Epidermal melanocyte (primary cell): ENCODE measurements around the gene IFI44.

Experiments used
- DNase-seq: peaks from one replicate; pipeline ENCODE4 v3.0.0; 2011; ENCODE audit warnings: low spot score; ENCODE audit not compliant: insufficient read length

The IFI44 gene

GRCh38 chr1:78649628-78650027 is at the start of gene IFI44:
TSS of gene IFI44 (plus strand) at chr1:78649831. CDS start at chr1:78650196, 365 bp downstream.
- peak; percentile 52 for DNase-seq

GRCh38 chr1:78601068-78601467 is 48.6 kb upstream of the IFI44 start:
- no peak for DNase-seq

- no peak for DNase-seq
These were observed 46.4 kb upstream of the IFI44 start for GRCh38 chr1:78603206-78603605.

- no peak for DNase-seq
These were observed 45.0 kb upstream of the IFI44 start for GRCh38 chr1:78604643-78605042.

DNA sequence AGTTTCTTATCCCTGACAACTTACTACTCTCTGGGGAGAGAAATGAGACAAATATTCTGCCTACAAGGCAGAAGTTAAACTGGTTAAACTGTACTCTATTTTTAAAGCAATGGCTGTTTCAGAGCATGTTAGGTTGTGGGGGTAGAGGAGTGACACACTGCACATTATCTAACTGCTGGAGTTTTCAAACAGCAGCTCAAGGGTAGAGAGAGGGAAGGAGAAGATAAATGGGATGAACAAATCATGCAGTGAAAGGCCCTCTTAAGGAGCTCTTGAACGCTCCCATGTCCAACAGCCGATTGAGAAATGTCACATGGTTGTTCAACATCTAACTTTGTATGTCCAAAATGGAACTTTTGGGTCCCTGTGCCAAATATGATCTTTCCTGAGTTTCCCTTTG is 43.4 kb upstream of the IFI44 start:
- no peak for DNase-seq

GRCh38 chr1:78607334-78607927 is 42.2 kb upstream of the IFI44 start:
- DNase-seq = no peak

DNA sequence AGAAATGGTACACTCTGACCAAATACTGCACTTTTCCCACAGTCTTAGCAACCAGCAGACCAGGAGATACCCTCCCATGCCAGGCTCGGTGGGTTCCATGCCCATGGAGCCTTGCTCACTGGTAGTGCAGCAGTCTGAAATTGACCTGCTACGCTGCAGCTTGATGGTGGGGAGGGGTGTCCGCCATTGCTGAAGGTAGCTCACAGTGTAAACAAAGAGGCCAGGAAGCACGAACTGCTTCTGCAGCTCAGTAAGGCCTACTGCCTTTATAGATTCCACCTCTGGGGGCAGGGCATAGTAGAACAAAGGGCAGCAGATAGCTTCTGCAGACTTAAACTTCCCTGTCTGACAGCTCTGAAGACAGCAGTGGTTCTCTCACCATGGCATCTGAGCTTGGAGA is 41.7 kb upstream of the IFI44 start:
- DNase-seq = no peak

DNA sequence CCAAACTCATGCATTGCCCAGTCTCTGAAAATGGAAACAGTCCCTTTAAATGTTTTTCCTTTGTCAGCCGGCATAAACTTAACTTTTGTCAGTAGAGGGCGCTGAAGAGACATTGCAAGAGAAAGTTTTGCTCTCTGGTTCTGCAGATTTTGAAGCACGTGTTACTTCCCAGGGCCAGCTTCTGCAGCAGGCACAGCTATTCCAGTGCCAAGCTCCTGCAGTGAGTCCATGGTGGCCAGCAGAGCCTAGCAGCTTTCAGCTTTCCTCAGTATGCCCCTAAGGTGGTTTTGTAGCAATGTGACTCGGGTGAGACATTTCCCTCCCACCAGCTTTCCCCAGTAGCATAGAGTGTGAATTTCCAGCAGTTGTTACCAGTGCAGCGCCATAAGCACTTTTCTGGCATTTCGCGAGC is 32.0 kb upstream of the IFI44 start:
- DNase-seq = peak; percentile 36

DNA sequence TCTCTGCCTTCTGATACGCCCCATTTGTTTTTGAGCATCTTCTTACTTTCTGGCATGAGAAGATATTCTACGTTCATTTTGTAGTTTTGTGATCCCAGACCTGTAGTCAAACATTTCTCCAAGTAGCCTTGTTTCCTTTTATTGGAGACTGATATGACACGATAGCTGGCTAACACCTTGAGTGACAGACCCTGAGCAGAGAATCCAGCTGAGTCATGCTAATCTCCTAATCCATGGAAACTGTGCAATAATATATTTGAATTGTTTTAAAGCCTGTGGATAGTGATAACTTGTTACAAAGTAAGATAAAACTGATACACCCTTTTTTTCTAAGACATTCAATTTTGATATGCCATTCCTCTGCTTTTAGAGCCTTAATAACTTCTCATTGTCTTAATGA is 30.6 kb upstream of the IFI44 start:
- no peak for DNase-seq

DNA sequence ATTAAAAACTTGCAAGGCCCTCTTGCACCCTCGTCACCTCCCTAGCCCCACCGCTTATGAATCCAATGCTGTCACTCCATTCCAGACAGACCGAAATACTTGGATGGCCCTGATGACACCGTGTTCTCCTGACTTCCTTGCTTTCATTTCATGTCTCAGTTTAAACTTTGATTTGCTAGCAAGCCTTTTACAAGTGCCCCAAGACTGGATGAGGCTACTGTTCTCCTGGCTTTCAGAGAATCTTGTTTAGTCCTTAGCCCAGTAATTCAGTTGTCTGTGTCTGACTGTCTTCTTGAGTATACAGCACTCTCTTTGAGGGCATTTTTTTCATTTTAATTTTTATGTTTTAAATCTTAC is 30.2 kb upstream of the IFI44 start:
- no peak for DNase-seq

- DNase-seq = no peak
These were observed 29.6 kb upstream of the IFI44 start, which contains the start of gene IFI44L for GRCh38 chr1:78619803-78620579. TSS of gene IFI44L (plus strand) at chr1:78620448. CDS start at chr1:78627916, 7,468 bp downstream.

GRCh38 chr1:78620666-78621065 is 29.0 kb upstream of the IFI44 start:
- DNase-seq = no peak

GRCh38 chr1:78622548-78622947 is 27.1 kb upstream of the IFI44 start:
- DNase-seq = no peak

- no peak for DNase-seq
These were observed 25.6 kb upstream of the IFI44 start for GRCh38 chr1:78624035-78624434.

DNA sequence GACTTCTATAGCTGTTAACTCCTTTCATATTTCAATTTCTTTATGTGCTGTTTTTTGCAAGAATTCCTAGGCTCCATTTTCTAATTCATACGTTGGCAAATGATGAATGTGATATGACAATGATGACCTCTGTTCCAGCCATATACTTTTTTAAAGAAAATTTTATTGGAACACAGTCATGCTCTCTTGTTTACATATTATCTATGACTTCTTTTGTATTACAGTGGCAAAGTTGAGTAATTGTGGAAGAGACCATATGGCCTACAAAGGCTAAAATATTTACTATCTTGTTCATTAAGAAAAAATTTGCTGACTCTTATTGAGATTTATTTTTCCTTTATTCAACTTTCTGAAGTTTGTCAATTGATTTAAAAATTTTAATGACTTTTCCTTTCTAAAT is 22.3 kb upstream of the IFI44 start:
- no peak for DNase-seq

GRCh38 chr1:78630600-78630999 is 19.0 kb upstream of the IFI44 start:
- DNase-seq = no peak

GRCh38 chr1:78633209-78633608 is 16.4 kb upstream of the IFI44 start:
- DNase-seq = no peak

DNA sequence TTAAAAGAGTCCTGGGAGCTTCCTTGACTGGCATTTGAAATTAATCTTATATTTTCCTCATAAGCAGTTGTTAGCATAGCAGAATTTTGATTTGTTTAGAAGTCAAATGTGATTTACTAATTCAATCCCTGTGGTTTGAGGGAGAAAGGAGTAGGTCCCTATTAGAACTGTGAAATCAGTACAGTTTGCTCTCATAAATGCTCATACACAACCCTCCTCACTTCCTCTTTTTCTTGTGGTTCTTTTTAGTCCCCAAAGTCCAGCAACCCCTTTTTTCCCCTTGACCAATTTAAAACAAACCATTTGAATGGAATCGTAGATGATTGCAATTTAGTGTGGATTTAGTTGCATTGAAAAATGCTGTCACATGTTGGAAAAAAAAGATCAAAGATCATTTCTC is 9.2 kb upstream of the IFI44 start:
- DNase-seq = no peak

DNA sequence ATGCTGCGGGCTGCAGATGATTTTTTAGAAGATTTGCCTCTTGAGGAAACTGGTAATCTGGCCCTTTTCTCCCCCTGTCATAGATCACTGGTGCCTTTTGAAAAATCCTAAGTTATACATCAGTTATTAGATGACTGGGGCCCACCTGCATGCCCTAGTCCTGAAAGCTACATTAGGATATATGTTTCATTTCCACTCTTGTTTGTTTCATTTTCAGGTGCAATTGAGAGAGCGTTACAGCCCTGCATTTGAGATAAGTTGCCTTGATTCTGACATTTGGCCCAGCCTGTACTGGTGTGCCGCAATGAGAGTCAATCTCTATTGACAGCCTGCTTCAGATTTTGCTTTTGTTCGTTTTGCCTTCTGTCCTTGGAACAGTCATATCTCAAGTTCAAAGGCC is 8.1 kb upstream of the IFI44 start:
- no peak for DNase-seq

DNA sequence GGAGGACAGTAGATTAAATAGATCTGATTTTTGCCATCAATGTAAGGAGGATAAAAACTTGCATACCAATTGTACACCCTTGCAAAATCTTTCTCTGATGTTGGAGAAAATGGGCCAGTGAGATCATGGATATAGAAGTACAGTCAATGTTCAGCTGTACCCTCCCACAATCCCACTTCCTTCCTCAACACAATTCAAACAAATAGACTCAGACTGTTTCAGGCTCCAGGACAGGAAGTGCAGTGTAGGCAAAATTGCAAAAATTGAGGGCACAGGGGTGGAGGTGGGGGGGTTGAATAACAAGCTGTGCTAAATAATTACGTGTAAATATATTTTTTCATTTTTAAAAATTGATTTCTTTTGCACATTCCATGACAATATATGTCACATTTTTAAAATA is 3.9 kb upstream of the IFI44 start:
- no peak for DNase-seq

- no peak for DNase-seq
These were observed 2.4 kb upstream of the IFI44 start for GRCh38 chr1:78647238-78647637.

DNA sequence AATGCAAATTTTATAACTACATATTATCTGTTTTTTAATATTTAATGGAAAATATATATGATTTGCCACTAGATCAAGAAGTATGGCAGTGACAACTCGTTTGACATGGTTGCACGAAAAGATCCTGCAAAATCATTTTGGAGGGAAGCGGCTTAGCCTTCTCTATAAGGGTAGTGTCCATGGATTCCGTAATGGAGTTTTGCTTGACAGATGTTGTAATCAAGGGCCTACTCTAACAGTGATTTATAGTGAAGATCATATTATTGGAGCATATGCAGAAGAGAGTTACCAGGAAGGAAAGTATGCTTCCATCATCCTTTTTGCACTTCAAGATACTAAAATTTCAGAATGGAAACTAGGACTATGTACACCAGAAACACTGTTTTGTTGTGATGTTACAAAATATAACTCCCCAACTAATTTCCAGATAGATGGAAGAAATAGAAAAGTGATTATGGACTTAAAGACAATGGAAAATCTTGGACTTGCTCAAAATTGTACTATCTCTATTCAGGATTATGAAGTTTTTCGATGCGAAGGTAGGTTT is 556 bp downstream of the IFI44 start:
- DNase-seq = no peak

DNA sequence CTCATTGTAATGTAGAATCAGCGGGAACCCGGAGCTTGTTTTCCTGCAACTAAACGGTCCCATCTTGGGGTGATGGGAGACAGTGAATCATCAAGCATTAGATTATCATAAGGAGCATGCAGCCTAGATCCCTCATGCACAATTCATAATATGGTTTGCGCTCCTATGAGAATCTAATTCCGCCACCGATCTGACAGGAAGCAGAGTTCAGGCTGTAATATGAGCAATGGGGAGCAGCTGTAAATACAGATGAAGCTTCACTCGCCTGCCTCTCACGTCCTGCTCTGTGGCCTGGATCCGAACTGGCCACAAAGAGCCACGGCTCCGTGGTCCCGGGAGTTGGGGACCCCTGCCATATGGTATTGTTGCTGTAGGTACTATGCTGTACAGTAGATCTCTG is 1.6 kb downstream of the IFI44 start:
- DNase-seq = no peak
